Measurements from ENCODE around the gene SP2. TPM values are rescaled to one million over a fixed set of nuclear protein-coding genes. Genes with fewer than 3 reads are reported as not detected.

SP2 gene
- total and polyA plus RNA-seq, 2 of the 8 experiments (the other 6 are each of a cell fraction or from before 2014, with no cell fraction given) = 5.6 to 13.8 TPM

DNA sequence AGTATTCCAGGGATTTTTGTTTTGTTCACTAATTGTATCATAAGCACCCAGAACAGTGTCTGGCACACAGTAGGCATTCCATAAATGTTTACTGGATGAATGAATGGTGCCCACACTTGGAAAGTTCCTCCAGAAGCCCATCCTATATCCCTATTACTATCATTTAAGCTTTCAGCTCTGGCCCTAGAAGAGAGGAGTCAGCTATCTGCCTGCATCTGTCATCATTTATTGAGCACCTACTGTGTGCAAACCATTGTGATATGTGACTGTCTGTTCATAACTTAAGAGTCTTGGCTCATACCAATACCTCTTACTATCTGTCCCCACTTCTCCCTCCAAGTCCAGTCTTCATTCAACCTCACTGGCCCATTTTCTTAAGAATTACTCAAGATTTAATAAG is 25.0 kb upstream of the SP2 start (continued):
- TF ChIP-seq, protein P1, sequence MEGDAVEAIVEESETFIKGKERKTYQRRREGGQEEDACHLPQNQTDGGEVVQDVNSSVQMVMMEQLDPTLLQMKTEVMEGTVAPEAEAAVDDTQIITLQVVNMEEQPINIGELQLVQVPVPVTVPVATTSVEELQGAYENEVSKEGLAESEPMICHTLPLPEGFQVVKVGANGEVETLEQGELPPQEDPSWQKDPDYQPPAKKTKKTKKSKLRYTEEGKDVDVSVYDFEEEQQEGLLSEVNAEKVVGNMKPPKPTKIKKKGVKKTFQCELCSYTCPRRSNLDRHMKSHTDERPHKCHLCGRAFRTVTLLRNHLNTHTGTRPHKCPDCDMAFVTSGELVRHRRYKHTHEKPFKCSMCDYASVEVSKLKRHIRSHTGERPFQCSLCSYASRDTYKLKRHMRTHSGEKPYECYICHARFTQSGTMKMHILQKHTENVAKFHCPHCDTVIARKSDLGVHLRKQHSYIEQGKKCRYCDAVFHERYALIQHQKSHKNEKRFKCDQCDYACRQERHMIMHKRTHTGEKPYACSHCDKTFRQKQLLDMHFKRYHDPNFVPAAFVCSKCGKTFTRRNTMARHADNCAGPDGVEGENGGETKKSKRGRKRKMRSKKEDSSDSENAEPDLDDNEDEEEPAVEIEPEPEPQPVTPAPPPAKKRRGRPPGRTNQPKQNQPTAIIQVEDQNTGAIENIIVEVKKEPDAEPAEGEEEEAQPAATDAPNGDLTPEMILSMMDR (IDR thresholded peaks at IDR 0.05; ENCODE audit: control extremely low read depth in 1 of 3, insufficient read depth in 1 of 3, low read depth in 1 of 3, low read length in 3 of 3) = no peak
- TF ChIP-seq CHD7 (IDR thresholded peaks at IDR 0.05; ENCODE audit: insufficient replicate concordance, low read length) (no peak), ATF2 (IDR thresholded peaks at IDR 0.05; ENCODE audit: low read length) (no peak), CBX5 (IDR thresholded peaks at IDR 0.05; ENCODE audit: low read depth, low read length) (no peak)
